HFFc6 (cell line): ENCODE results near the gene OPCML. TPM values are rescaled to one million over a fixed set of nuclear protein-coding genes. Genes with fewer than 3 reads are reported as not detected.

ENCODE experiments used
- DNase-seq: peaks from one replicate; pipeline ENCODE4 v3.0.0-alpha.2; 2018
- H3K27ac Mint-ChIP-seq: 2 replicates; pipeline ENCODE4 v1.8.0; 2020; ENCODE audit warnings: mild to moderate bottlenecking, mixed read lengths
- H3K27me3 Mint-ChIP-seq: 2 replicates; pipeline ENCODE4 v1.8.0; 2021; ENCODE audit warnings: mild to moderate bottlenecking, moderate library complexity, mixed read lengths; ENCODE audit not compliant: insufficient read depth
- H3K36me3 Mint-ChIP-seq: 2 replicates; pipeline ENCODE4 v1.8.0; 2021; ENCODE audit warnings: low read depth, mixed read lengths
- H3K4me1 Mint-ChIP-seq: 2 replicates; pipeline ENCODE4 v1.8.0; 2020; ENCODE audit warnings: low read depth, mixed read lengths
- H3K4me3 Mint-ChIP-seq: 2 replicates; pipeline ENCODE4 v1.8.0; 2020; ENCODE audit warnings: mild to moderate bottlenecking, moderate library complexity, mixed read lengths
- H3K9me3 Mint-ChIP-seq: 2 replicates; pipeline ENCODE4 v1.8.0; 2020; ENCODE audit warnings: mild to moderate bottlenecking, mixed read lengths
- total RNA-seq, 6 experiments: library from RNA; stranded (reverse); fragmentation: NEBNext Ultra II Directional; extraction: Animal tissue kit (Norgen Biotek cat#: 25700); gene quantifications; 2 replicates in 1 of 6; 3 replicates in 5 of 6; pipeline ENCODE4 v1.2.3, GENCODE V29; 2021
- TF ChIP-seq, protein P1 (sequence below): fragments of 200-600 bp; sonication (generic); IDR thresholded peaks from 2 replicates; pipeline ENCODE4 v1.5.0; 2021; ENCODE audit warnings: antibody characterized with exemption, mild to moderate bottlenecking

OPCML gene
- total RNA-seq, 6 experiments from 2014 or later, result 0.11 to 1.7 (median 0.33) TPM

GRCh38 chr11:133559382-133559781 lies 27.1 kb upstream of the OPCML start:
- H3K4me1 Mint-ChIP-seq, result no peaks in the 10 kb centered on the region
- no peak overlapping the region for H3K27ac Mint-ChIP-seq
- no peak for DNase-seq
- peaks cover 54% of the 10 kb centered on the region for H3K9me3 Mint-ChIP-seq
- no peaks in the 10 kb centered on the region for H3K36me3 Mint-ChIP-seq
- TF ChIP-seq, protein P1, sequence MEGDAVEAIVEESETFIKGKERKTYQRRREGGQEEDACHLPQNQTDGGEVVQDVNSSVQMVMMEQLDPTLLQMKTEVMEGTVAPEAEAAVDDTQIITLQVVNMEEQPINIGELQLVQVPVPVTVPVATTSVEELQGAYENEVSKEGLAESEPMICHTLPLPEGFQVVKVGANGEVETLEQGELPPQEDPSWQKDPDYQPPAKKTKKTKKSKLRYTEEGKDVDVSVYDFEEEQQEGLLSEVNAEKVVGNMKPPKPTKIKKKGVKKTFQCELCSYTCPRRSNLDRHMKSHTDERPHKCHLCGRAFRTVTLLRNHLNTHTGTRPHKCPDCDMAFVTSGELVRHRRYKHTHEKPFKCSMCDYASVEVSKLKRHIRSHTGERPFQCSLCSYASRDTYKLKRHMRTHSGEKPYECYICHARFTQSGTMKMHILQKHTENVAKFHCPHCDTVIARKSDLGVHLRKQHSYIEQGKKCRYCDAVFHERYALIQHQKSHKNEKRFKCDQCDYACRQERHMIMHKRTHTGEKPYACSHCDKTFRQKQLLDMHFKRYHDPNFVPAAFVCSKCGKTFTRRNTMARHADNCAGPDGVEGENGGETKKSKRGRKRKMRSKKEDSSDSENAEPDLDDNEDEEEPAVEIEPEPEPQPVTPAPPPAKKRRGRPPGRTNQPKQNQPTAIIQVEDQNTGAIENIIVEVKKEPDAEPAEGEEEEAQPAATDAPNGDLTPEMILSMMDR, result no peak
- no peaks in the 10 kb centered on the region for H3K27me3 Mint-ChIP-seq
- H3K4me3 Mint-ChIP-seq, result no peak overlapping the region

GRCh38 chr11:133555034-133555433 lies 22.7 kb upstream of the OPCML start:
- Mint-ChIP-seq H3K36me3 (no peaks in the 10 kb centered on the region), H3K27ac (no peak overlapping the region), H3K4me1 (no peaks in the 10 kb centered on the region), H3K4me3 (no peak overlapping the region), H3K27me3 (no peaks in the 10 kb centered on the region), H3K9me3 (peaks cover 71% of the 10 kb centered on the region)
- TF ChIP-seq, protein P1, result no peak
- DNase-seq, result no peak

DNA sequence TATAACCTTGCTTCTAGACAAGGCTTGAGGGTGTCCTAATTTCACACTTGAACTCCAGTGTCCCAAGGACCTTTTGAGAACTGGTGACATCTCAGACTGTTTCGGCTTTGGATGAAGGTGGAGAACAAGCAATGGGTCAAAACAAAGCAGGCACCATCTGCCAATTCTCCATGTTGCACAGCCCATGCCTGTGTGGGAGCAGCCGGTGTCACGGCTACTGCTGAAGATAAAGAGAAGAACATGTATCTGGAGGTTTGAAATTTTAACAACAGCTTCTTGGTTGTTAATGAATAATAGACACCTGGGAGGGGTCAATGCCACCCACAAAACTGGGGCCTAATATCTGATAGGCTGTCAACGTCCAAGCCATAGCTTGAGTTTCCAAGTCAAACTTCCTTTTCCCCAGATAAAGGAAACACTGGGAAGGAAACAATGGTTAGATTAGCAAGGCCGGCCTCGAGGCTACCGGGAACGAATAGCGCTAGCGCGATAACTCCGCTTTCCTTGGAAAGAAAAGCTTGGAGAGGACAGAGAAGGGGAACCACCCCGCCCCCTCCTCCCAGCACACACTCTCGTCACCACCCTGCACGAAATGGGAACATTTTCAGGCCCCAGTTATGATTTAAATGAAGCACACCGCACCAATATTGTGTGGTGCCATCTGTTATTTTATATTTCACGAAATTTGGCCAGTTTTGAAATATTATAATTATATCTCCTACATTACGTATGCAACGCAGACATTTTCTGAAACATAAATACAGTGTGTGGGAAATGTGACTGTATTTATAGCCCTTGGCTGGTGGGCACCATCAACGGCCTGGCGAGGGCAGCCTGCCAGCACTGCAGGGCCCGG lies 21.8 kb upstream of the OPCML start:
- H3K4me1 Mint-ChIP-seq, result no peaks in the 10 kb centered on the region
- no peak overlapping the region for H3K4me3 Mint-ChIP-seq
- no peak overlapping the region for H3K27ac Mint-ChIP-seq
- H3K36me3 Mint-ChIP-seq, result no peaks in the 10 kb centered on the region
- no peak for DNase-seq
- H3K9me3 Mint-ChIP-seq, result peaks cover 68% of the 10 kb centered on the region
- TF ChIP-seq, protein P1, result no peak
- H3K27me3 Mint-ChIP-seq, result no peaks in the 10 kb centered on the region

DNA sequence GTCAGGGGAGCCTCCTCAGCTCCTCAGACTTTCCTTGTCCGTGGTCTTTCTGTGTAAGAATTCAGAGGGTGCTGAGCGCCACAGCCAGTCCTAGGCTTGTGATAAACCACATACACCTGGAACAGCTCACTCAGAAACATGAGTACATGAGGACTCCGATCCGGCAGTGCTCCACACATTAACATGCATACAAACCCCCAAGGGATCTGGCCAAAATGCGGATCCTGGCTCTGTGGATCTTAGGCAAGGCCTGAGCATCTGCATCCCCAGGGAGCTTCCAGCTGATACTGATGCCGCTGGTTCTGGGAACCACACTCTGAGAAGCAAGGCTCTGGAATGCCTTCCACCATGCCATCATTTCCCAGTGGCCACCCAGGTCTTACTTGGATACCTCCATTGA lies 20.6 kb upstream of the OPCML start:
- no peaks in the 10 kb centered on the region for H3K27me3 Mint-ChIP-seq

GRCh38 chr11:133551064-133551463 lies 18.8 kb upstream of the OPCML start:
- TF ChIP-seq, protein P1, result no peak
- no peaks in the 10 kb centered on the region for H3K36me3 Mint-ChIP-seq
- H3K4me3 Mint-ChIP-seq, result no peak overlapping the region
- no peak overlapping the region for H3K27ac Mint-ChIP-seq
- H3K27me3 Mint-ChIP-seq, result peaks cover 2% of the 10 kb centered on the region; the same call in 1 of the 2 replicates
- H3K9me3 Mint-ChIP-seq, result peaks cover 51% of the 10 kb centered on the region
- no peak for DNase-seq
- no peaks in the 10 kb centered on the region for H3K4me1 Mint-ChIP-seq

More for the DNA sequence above, 20.6 kb upstream of the OPCML start:
- H3K9me3 Mint-ChIP-seq, result peaks cover 59% of the 10 kb centered on the region
- H3K36me3 Mint-ChIP-seq, result no peaks in the 10 kb centered on the region
- no peaks in the 10 kb centered on the region for H3K4me1 Mint-ChIP-seq
- H3K4me3 Mint-ChIP-seq, result no peak overlapping the region
- no peak for DNase-seq
- no peak overlapping the region for H3K27ac Mint-ChIP-seq
- TF ChIP-seq, protein P1, result no peak
